ENCODE measurements around the gene CWC27. TPM values are rescaled to one million over a fixed set of nuclear protein-coding genes. Genes with fewer than 3 reads are reported as not detected.
A peak's percentile ranks its signal among the peaks of the same experiment; 100 is the strongest.
"Not testable (repeated sequence)": the region's sequence is repeated elsewhere in the genome, so short reads cannot be mapped to it uniquely, and the experiment has no call there.

Gene CWC27
- total RNA-seq, 1 experiment from 2014 or later: 11.2 TPM

- DNase-seq (ENCODE audit: low spot score): no peak
Measured at GRCh38 chr5:64838803-64839202, 70.1 kb downstream of the CWC27 start.

DNA sequence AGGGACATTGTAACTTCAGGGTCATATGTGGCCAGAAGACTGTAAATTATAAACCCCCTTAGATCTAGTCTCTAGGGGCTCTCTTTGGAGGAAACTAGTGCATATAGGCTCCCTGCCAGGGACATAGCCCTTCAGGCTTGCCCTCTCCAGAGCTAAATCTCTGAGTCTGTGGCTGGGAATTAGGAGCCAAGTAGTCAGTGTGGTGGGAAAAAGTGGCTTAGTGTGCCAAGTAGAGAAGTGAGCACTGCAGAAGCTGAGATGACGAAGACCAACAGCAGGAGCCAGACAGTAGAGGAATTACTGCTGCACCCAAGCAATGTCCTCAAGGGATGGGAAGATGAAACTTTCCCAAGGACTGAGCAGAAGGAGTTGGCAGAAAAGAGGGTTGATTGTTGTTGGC is 71.2 kb downstream of the CWC27 start:
- DNase-seq (ENCODE audit: low spot score): no peak

- no peak for DNase-seq (ENCODE audit: low spot score)
Measured at GRCh38 chr5:64840958-64841357, 72.2 kb downstream of the CWC27 start.

GRCh38 chr5:64853777-64854176 is 85.0 kb downstream of the CWC27 start:
- no peak for DNase-seq (ENCODE audit: low spot score)

DNA sequence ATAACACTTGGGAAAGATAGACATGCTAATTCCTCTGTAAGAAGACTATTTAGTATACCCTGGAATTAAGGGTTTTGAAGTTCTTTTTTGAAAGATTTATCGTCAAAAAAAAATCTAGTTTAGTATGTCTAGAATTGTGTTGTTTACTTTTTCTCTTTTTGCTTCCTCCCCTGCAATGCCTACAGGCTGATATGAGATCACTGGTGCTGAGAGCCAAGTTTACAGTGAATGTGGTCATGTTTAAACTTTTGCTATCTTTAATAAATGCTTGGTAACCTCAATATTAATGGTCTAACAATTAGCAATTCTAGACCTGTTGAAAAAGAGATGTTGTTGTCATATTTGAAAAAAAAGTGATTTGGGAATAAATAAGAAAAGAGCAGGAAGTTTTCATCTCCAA is 86.1 kb downstream of the CWC27 start:
- no peak for DNase-seq (ENCODE audit: low spot score)

GRCh38 chr5:64859881-64860280 is 91.2 kb downstream of the CWC27 start:
- DNase-seq (ENCODE audit: low spot score): no peak

DNA sequence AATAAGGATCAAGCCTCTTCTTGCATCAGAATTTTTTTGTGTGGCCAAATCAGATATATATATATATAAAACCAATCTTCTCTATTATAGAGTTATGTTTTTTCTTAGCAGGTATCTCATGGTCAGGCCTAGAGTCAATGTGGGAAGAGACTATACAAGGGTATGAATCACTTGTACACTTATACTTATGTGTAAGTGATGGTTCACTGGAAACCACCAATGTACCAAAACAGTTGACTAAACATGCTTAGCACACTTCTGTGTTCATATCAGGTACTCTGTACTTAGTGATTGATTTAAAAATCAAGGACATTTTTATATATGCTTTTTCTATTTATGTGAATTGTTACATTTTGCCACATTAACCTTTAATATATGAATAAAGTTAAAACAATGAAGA is 92.6 kb downstream of the CWC27 start:
- DNase-seq (ENCODE audit: low spot score): no peak

GRCh38 chr5:64864171-64864570 is 95.4 kb downstream of the CWC27 start:
- DNase-seq (ENCODE audit: low spot score): no peak

DNA sequence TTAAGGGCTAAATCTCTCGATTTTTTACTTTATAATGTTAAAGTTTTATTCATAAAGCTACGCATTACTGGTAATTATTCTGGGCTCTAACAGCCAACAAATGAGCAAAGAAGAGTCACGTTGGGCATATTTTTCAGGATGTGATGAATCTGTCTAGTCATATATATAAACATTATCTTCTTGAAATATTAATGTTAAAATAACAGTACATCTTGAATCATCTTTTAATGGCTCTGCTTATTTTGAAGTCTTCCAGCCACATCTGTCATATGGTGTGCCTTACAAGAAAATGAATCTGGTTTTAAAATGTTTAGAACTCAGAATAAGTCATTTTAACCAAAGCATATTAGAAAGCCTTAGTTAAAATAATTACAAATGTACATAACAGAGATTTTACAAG is 96.9 kb downstream of the CWC27 start:
- no peak for DNase-seq (ENCODE audit: low spot score)

DNA sequence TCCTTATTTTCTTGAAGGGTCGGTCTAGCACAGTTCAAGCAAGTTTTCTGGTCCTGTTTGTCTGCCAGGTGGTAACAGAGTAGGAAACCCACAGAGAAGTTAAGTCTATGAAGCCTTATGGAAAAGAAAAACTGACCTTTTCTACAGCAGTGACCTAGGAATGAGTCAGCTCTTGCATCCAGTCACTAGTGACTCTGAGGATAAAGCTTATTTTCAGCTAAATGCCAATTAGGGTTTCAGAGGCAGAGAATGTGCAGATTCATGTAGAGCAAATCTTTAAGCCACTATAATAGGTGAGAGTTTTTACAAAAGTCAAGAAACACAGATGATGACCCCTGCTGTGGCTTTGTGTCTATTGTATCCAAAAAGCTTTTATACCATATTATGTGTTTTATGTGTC is 100.7 kb downstream of the CWC27 start:
- peak; percentile 53 for DNase-seq (ENCODE audit: low spot score)

DNA sequence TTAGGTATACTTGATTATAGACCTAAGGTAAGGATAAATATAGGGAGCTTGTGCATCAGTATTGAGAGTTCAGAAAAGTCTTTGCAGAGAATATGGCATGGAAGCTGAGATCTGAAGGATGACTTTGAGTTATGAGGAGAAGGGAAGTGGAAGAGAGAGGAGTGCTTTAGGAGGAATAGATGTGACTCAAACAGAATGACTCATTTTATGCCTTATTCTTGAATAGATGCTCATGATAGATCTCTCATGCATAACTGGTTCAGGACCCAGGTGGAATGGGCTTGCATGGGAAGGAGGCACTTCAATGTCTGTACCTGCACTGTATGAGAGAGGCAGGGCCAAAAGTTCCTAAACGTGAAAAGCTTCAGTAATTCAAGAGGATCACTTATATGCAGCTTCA is 103.3 kb downstream of the CWC27 start:
- no peak for DNase-seq (ENCODE audit: low spot score)

DNA sequence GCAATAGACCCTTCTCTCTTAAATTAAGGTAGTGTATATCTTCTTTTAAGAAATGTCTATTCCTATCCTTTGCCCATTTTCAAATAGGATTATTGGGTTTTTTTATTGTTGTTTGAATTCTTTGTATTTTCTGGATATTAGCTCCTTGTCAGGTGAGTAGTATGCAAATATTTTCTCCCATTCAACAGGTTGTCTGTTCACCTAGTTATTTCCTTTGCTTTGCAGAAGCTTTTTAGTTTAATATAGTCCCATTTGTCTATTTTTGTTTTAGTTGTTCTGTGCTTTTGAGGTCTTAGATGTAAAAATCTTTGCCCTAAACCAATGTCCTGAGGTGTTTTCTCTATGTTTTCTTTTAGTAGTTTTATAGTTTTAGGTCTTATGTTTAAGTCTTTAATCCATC is 104.7 kb downstream of the CWC27 start:
- no peak for DNase-seq (ENCODE audit: low spot score)

DNA sequence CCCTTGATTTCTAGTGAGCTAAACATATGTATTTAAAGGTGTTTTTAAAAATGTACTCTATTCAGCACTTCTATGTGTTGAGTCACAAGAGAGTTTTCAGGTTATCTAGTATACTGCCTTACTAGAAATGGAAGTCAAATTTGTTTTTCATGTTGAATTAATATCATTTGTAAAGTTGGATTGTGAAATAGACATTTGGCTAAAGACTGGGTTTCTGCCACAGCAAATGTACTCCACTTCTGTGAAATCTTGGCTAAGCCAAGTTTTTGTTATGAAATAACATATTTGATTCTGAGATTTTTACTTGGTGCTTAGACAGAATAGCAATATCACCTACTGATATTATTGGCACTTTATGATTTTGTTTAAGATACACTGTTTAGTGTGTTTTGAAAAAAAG is 106.0 kb downstream of the CWC27 start:
- no peak for DNase-seq (ENCODE audit: low spot score)

DNA sequence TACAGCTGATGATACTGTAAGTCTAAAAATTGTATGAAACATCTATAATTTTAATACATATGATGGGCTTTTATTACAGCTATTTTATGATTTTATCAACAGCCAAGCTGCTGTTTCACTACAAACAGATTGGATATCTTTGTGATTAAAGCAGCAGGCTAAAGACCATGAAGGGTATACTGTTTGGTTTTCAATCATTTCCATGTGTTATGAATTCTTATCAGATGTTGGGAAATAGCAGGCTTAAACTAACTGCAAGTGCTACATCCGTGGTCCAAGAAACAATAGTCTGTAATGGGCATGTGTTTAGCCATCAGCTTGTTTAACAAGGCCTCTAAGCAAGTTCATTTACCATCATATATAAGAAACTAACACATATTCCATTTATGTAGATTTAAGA is 107.5 kb downstream of the CWC27 start:
- DNase-seq (ENCODE audit: low spot score): no peak

GRCh38 chr5:64880821-64881220 is 112.1 kb downstream of the CWC27 start:
- no peak for DNase-seq (ENCODE audit: low spot score)

GRCh38 chr5:64883912-64884311 is 115.2 kb downstream of the CWC27 start:
- no peak for DNase-seq (ENCODE audit: low spot score)

GRCh38 chr5:64884541-64884940 is 115.8 kb downstream of the CWC27 start:
- DNase-seq (ENCODE audit: low spot score): no peak

- no peak for DNase-seq (ENCODE audit: low spot score)
Measured at GRCh38 chr5:64887910-64888309, 119.2 kb downstream of the CWC27 start.

DNA sequence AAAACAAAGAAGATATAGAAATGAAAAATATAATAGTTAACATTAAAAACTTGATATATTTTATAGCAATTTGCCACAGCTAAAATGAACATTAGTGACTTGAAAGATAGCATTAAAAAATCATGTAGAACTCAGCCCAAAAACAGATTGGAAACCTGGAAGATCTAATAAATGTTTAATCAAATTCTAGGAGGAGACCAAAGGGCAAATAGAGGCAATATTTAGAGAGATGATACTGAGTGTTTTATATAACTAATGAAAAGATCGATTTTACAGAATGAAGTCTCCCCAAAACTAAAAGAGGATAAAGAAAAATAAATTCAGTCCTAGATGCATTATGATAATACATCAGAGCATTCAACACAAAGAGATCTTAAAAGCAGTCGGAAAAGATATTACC is 127.0 kb downstream of the CWC27 start:
- DNase-seq (ENCODE audit: low spot score): no peak

GRCh38 chr5:64899838-64900237 is 131.1 kb downstream of the CWC27 start:
- DNase-seq (ENCODE audit: low spot score): no peak

DNA sequence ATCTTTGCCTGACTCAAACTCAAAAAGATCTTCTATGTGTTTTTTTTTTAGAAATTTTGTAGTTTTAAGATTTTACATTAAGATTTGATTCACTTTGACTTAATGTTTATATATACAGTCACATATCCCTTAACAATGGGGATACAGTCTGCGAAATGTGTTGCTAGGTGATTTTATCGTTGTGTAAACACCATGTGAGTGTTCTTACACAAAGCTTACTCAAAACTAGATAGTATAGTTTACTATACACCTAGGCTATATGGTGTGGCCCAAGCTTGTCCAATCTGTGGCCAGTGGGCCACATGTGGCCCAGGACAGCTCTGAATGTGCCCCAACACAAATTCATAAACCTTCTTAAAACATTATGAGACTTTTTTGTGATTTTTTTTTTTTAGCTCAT is 131.9 kb downstream of the CWC27 start:
- DNase-seq (ENCODE audit: low spot score): no peak

DNA sequence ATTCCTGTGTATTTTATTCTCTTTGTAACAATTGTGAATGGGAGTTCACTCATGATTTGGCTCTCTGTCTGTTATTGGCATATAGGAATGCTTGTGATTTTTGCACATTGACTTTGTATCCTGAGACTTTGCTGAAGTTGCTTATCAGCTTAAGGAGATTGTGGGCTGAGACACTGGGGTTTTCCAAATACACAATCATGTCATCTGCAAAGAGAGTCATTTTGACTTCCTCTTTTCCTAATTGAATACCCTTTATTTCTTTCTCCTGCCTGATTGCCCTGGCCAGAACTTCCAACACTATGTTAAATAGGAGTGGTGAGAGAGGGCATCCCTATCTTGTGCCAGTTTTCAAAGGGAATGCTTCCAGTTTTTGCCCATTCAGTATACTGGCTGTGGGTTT is 138.7 kb downstream of the CWC27 start:
- not testable (repeated sequence) for DNase-seq (ENCODE audit: low spot score)

- DNase-seq (ENCODE audit: low spot score): no peak
Measured at GRCh38 chr5:64914396-64914795, 145.7 kb downstream of the CWC27 start.

GRCh38 chr5:64918083-64918482 is 149.4 kb downstream of the CWC27 start:
- DNase-seq (ENCODE audit: low spot score): no peak

GRCh38 chr5:64921386-64921785 is 152.7 kb downstream of the CWC27 start:
- DNase-seq (ENCODE audit: low spot score): no peak

Measured in H4 (cell line).